Stimulated activated CD8-positive, alpha-beta memory T cell treated with anti-CD3 and anti-CD28 coated beads, Interleukin-12 subunit alpha, Interleukin-12 subunit beta, amount 100 ng/mL, for 1 hour (primary cell): ENCODE measurements around the gene LAMC3.

Source experiments
- DNase-seq: peaks from one replicate; pipeline ENCODE4 v3.0.0-alpha.2; 2020; ENCODE audit warnings: low read depth

Gene LAMC3

GRCh38 chr9:131008909-131009618, at the start of gene LAMC3:
LAMC3 (plus strand) TSS chr9:131009174; CDS start chr9:131009215, 41 bp downstream.
- no peak for DNase-seq

- no peak for DNase-seq
Observed at GRCh38 chr9:130959809-130960334, 49.1 kb upstream of the LAMC3 start.

DNA sequence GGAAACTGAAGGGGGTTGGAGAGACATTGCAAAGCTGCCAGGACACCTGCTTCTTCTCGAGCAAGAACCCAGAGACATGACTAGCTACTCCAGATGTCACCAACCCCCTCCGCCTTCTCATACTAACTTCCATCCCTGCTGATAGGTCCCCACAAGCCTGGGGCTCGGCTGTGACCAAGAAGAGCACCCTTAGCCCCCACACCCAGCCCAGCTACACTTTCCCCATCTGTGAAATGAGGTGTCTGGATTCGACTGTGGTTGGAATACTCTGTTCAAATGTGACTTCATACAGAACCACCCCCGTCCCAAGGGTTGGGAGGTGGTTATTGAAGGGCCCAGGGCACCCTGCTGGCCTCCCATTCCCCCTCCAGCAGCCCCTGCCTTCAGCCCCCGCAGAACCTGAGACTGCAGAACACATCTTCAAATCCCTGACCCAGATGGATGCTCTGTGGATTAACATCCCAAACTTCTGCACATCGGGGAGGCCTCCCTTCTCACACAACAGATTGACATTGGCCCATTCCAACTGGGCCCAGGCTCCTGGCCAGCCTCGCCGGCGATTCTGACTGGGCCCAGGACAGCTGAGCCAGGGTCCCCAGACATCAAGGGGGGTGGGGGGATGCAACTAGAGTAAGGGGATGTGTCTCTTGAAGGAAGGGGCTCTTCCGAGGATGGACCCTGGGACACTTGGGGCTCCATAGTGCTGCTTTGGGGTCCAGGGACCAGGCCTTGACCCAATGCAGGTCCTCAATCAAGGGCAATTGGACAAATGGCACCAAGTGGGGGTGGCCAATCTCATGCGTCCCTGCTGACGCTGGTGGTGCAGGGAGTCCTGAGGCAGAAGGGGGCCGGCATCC, 48.2 kb upstream of the LAMC3 start:
- DNase-seq: no peak

GRCh38 chr9:130961511-130962300, 47.3 kb upstream of the LAMC3 start:
- DNase-seq: no peak

DNA sequence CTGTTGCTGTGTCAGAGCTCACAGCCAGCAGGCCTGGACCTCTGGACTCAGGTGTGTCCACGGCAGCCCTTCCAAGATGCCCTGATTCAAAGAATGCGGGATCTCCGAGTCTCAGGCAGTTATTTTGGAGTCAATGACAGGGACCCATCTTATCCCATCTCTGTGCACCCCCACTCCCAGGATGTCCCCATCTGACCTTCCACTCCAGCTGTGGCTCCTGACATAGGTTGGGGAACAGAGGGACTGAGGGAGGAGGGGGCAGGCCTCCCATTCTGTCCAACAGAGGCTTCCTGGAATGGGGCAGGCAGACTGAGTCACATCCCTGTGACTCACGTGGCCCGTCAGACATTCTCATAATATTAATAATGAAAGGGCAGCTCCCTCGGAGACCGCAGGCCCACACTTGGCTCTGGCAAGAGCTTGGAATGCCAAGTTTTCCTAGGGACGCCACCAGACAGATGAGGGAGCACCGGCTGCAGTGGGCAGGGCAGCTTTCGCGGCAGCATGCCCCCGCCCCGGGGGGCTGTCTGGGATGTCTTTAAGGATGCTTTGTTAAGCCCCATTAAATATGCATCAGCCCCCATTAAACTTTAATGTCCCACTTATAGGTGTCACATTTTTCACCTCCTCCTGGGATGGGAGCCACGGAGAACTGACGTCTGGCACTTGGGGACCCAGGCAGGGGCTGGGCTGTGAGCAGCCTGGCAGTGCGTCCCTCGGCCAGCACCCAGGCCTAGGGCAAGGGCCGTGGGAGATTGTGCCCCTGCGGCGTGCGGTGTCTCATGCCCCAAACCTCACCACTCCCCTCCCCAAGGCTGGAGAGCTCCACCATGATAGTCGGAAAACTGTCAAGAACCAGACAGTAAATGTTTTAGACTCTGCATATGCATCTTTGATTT, 46.3 kb upstream of the LAMC3 start:
- no peak for DNase-seq

- no peak for DNase-seq
Observed at GRCh38 chr9:130963337-130963908, 45.6 kb upstream of the LAMC3 start.

DNA sequence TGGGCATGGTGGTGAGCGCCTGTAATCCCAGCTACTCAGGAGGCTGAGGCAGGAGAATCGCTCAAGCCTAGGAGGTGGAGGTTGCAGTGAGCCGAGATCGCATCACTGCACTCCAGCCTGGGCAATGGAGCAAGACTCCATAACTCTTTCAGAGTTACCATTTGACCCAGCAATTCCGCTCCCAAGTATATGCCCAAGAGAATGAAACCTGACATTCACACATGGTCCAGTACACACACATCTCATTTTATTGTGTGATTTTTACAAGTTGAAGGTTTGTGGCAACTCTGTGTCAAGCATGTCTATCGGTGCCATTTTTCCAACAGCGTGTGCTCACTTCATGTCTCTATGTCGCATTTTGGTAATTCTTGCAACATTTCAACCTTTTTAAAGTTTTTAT, 45.1 kb upstream of the LAMC3 start:
- no peak for DNase-seq

DNA sequence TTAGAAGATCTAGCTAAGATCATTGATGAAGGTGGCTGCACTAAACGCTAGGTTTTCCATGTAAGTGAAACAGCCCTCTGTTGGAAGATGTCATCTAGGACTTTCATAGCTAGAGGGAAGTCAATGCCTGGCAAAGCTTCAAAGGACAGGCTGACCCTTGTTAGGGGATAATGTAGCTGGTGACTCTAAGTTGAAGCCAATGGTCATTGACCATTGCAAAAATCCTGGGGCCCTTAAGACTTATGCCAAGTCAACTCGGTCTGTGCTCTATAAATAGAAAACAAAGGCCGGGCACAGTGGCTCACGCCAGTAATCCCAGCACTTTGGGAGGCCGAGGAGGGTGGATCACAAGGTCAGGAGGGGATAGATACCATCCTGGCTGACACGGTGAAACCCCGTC, 43.3 kb upstream of the LAMC3 start:
- no peak for DNase-seq

GRCh38 chr9:130970052-130970451, 38.9 kb upstream of the LAMC3 start:
- DNase-seq: no peak

GRCh38 chr9:130970855-130971254, 38.1 kb upstream of the LAMC3 start:
- DNase-seq: no peak

- DNase-seq: no peak
Observed at GRCh38 chr9:130971294-130971849, 37.6 kb upstream of the LAMC3 start.

DNA sequence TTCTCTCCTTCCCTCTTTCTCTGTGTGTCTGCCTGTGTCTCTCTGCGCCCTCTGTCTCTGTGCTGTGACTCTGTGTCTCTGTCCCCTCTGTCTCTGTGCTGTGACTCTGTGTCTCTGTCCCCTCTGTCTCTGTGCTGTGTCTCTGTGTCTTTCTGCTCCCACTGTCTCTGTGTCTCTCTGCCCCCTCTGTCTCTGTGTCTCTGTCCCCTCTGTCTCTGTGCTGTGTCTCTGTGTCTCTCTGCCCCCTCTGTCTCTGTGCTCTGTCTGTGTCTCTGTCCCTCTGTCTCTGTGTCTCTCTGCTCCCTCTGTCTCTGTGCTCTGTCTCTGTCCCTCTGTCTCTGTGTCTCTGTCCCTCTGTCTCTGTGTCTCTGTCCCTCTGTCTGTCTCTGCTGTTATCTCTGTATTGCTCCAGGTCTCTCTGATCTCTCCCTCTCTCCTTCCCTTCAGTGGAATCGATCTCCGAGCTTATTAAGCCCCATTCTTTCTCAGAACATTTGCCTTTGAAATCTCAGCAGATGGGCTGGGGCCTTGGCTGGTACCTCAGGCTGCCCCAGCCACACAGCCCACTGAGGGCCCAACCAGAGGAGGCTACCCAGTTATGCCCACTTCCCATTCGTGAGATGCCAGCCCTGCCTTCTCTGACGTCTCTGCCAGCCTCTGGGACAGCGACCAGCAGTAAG, 36.6 kb upstream of the LAMC3 start:
- DNase-seq: no peak

GRCh38 chr9:130972957-130973685, 35.9 kb upstream of the LAMC3 start:
- DNase-seq: no peak

DNA sequence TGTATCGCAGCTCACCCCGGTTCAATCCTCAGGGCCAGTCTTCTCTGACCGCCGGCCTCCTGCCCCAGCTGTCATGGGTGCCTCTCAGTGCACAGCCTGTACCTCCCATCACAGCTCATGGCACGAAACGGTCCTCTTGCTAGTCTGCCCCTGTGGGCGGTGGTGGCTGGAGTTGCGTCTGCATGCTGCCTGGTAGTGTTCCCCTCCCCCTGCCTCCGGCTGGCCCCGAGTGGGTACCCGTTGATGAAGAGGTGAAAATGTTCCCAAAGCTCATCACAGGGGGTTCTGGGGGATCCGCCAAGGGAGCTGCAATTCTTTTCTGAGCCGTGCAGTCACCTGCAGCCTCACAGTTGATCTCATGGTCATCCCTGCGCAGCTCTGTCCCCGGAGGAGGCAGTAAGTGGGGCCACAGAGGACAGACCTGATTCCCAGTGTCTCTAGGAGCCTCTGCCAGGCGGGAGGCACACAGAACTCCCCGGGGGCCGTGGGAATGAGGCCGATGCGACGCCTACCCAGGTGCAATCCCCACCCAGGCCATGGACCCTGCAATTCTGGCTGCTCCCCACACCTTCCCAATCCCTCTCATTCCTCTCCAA, 35.2 kb upstream of the LAMC3 start:
- no peak for DNase-seq

- DNase-seq: no peak
Observed at GRCh38 chr9:130974697-130975096, 34.3 kb upstream of the LAMC3 start.

- DNase-seq: no peak
Observed at GRCh38 chr9:130975156-130975555, 33.8 kb upstream of the LAMC3 start.

GRCh38 chr9:130975932-130976841, 32.8 kb upstream of the LAMC3 start:
- DNase-seq: no peak

DNA sequence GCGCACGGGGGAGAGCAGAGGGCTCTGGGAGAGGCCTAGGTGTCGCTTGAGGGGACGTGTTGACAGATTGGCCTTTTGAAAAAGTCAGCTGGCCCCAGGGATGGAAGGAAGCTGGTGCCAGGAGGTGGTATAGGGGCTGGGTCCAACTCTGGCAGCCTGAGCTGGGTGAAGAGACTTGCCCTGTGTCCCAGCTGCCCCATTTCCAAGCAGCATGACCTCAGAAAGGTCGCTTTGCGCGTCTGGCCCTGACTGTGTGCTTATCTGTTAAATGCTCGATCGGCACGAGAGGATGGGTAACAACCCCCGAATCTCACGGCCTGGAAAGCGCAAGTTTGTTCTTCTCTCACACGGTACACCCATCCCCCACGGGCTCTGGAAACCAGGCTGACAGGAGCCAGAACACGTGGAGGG, 31.2 kb upstream of the LAMC3 start:
- DNase-seq: no peak
